IPS-NIHi7 (cell line): ENCODE measurements around the gene FXYD4.
"Not testable (repeated sequence)": the region's sequence is repeated elsewhere in the genome, so short reads cannot be mapped to it uniquely, and the experiment has no call there.

Source experiments
- DNase-seq: peaks from one replicate; pipeline ENCODE4 v3.0.0; 2012; ENCODE audit warnings: mixed read lengths; ENCODE audit errors: extremely low spot score

FXYD4 gene, protein sequence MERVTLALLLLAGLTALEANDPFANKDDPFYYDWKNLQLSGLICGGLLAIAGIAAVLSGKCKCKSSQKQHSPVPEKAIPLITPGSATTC

DNA sequence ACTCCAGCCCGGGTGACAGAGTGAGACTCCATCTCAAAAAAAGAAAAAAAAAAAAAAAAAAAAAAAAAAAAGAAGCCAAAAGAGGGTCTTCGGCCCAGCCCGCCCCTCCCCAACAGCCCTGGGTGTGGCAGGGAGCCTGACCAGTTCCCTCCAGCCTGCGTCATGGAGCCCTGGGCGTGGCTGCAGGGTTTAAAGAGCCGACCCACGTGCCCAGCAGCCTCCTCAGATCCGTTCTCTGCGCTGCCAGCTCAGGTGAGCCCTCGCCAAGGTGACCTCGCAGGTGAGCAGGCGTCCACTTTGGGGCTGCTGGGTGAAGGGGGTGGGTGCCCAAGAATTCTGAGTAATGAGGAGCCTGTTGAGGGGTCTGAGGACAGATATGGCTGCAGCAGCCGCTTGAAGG lies at the start of gene FXYD4:
TSS of gene FXYD4 (plus strand) at position 219 of the 400 bp plus-strand sequence. CDS start 2,111 bp downstream, outside the sequence.
- no peak for DNase-seq

GRCh38 chr10:43322331-43322730 lies 49.1 kb upstream of the FXYD4 start:
- DNase-seq, result no peak

GRCh38 chr10:43322769-43323168 lies 48.7 kb upstream of the FXYD4 start:
- DNase-seq, result peak; percentile 99

DNA sequence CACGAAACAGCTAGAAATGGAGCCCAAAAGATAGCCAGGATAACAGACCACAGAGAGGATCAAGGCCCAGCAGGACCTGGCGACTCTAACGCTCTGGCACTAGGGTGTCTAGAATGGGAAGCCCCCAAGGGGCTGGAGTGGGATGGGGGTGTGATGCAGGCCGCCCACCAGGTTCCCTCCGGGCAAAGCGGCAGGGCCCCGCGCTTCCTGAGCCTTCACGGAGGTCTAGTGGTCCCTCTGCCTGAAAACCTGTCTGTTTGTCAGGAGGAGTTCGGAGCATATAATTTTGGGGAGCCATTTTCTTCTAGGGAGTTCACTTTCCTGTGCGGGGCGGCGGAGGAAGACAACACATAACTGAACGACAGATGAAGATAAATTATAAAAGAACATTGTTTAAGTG lies 48.2 kb upstream of the FXYD4 start:
- DNase-seq, result peak; percentile 31

- no peak for DNase-seq
Measured at GRCh38 chr10:43324876-43325275, 46.6 kb upstream of the FXYD4 start.

GRCh38 chr10:43327171-43327570 lies 44.3 kb upstream of the FXYD4 start:
- no peak for DNase-seq

DNA sequence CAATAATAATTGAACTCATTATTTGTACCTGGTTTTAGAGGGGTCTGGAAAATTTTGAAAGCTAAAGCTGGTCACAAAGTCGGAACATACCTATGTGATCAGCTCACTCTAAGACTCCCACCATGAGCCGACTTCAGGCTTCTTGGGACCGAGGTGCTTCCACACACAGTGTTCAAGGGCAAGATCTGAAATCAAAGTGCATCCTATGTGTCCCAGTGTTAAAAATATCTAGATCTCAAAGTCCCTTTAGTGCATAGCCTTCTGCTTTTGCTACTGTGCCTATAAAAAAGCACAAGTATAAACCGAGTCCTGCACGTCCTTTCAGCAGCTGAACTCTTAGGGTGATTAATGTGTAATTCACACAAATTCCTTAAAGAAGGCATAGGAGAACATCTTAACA lies 43.5 kb upstream of the FXYD4 start:
- no peak for DNase-seq

GRCh38 chr10:43328810-43329209 lies 42.6 kb upstream of the FXYD4 start:
- DNase-seq, result not testable (repeated sequence)

DNA sequence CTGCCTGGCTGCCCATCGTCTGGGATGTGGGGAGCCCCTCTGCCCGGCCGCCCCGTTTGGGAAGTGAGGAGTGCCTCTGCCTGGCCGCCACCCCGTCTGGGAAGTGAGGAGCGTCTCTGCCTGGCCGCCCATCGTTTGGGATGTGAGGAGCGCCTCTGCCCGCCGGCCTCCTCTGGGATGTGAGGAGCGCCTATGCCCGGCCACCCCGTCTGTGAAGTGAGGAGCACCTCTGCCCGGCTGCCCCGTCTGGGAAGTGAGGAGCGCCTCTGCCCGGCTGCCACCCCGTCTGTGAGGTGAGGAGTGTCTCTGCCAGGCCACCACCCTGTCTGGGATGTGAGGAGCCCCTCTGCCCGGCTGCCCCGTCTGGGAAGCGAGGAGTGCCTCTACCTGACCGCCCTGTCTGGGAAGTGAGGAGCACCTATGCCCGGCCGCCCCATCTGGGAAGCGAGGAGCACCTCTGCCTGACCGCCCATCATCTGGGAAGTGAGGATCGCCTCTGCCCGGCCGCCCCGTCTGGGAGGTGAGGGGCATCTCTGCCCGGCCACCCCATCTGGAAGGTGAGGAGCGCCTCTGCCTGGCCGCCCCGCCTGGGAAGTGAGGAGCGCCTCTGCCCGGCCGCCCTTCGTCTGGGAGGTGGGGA lies 42.1 kb upstream of the FXYD4 start:
- DNase-seq, result not testable (repeated sequence)

DNA sequence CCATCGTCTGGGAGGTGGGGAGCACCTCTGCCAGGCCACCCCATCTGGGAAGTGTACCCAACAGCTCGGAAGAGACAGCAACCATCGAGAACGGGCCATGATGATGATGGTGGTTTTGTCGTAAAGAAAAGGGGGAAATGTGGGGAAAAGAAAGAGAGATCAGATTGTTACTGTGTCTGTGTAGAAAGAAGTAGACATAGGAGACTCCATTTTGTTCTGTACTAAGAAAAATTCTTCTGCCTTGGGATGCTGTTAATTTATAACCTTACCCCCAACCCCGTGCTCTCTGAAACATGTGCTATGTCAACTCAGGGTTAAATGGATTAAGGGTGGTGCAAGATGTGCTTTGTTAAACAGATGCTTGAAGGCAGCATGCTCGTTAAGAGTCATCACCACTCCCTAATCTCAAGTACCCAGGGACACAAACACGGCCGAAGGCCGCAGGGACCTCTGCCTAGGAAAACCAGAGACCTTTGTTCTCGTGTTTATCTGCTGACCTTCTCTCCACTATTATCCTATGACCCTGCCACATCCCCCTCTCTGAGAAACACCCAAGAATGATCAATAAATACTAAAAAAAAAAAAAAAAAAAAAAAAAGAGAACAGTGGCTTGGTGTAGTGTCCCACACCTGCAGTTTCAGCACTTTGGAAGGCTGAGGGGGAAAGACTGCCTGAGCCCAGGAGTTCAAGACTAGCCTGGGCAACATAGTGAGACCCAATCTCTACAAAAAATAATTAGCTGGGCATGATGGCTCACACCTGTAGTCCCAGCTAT lies 41.2 kb upstream of the FXYD4 start:
- not testable (repeated sequence) for DNase-seq

GRCh38 chr10:43330824-43331127 lies 40.7 kb upstream of the FXYD4 start:
- DNase-seq, result not testable (repeated sequence)

GRCh38 chr10:43333653-43334052 lies 37.8 kb upstream of the FXYD4 start:
- DNase-seq, result no peak

DNA sequence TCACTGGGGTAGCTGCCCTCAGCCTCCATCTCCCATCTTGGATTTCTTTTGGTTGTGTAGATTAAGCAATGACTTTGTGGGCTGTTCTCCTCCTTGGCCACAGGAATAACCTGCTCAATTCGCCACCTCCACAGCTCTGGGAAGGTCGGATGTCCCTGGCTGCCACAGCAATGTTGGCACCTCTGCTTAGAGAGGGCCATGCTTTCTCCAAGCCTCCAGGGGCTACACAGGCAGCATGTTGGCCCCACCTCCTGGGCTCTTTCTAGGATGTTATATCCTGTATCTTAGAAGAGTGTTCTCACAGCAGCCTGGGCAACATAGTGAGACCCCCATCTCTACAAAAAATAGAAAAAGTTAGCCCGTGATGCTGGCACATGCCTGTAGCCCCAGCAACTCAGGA lies 35.4 kb upstream of the FXYD4 start:
- no peak for DNase-seq

- DNase-seq, result no peak
Measured at GRCh38 chr10:43336641-43337318, 34.7 kb upstream of the FXYD4 start.

DNA sequence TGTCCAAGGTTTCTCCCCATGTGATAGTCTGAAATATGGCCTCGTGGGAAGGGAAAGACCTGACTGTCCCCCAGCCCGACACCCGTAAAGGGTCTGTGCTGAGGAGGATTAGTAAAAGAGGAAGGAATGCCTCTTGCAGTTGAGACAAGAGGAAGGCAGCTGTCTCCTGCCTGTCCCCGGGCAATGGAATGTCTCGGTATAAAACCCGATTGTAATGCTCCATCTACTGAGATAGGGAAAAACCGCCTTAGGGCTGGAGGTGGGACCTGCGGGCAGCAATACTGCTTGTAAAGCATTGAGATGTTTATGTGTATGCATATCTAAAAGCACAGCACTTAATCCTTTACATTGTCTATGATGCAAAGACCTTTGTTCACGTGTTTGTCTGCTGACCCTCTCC lies 33.9 kb upstream of the FXYD4 start:
- not testable (repeated sequence) for DNase-seq

DNA sequence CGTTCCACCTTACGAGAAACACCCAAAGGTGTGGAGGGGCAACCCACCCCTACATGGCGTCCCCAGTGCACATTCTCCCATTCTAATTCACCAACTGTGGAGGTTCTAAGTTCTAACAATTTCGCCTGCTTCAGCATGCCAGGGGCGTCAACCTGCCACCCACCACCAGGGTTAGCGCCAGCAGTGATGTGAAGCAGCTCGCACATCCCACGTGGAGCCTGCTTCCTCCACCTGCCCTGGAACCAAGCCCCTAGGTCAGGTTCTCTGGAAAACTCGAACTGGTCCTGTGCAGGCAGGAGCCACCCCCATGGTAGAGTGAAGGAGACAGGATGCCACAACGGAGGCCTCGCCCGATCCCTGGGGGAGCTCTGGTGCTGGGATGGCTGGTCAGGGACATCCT lies 33.3 kb upstream of the FXYD4 start:
- no peak for DNase-seq

DNA sequence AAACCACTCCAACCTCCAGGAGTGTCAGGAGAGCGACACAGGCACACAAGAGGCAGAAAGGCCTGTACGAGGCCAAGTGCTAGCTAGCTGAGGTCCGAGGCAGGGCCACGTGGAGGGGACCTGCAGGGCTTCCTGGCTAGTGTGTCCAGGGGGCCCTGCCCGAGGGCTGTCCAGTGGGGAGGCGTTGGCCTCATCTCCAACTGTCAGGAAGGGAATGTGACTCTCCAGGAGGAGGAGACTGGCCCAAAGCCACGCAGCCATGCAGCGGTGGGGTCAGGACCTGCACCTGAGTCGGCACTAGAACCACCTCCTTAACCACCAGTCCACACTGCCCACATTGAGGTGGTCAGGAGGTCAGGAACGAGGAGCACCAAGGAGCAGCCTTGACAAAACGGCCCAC lies 32.3 kb upstream of the FXYD4 start:
- DNase-seq, result no peak

GRCh38 chr10:43340101-43340500 lies 31.3 kb upstream of the FXYD4 start:
- no peak for DNase-seq

DNA sequence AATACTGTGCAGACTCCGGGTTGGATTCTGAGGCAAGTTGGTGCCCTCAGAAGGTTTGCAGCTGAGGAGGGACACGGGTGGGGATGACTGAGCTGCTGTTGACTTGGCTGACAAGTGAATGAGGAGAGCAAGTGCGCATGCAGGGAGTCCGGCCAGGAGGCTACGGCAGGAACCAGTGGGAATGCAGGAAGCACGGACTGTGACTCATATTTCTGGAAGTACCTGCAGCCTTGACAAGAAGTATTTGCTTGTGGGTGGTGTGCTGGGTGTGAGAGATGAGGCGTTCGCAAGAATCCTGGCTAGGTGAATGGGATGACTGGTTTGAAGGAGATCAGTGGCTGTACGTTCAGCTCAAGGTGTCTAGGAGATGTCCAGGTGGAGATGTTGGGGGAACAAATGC lies 30.8 kb upstream of the FXYD4 start:
- no peak for DNase-seq

DNA sequence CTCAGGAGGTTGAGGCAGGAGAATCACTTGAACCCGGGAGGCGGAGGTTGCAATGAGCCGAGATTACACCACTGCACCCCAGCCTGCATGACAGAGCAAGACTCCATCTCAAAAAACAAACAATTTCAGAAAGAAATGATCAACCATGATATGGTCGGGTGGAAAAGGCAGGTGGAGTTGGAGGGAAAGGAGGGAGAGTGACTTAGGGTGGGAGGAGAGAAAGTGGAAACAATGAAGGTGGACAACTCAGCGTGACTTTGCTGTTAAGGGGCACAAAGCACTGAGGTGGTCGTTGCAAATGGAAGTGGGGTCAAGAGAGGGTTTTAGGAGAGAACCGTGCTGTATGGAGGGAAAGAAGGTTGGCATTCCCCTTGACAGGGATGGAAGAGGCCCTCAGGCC lies 30.0 kb upstream of the FXYD4 start:
- no peak for DNase-seq

GRCh38 chr10:43342279-43343125 lies 28.9 kb upstream of the FXYD4 start:
- DNase-seq, result no peak

DNA sequence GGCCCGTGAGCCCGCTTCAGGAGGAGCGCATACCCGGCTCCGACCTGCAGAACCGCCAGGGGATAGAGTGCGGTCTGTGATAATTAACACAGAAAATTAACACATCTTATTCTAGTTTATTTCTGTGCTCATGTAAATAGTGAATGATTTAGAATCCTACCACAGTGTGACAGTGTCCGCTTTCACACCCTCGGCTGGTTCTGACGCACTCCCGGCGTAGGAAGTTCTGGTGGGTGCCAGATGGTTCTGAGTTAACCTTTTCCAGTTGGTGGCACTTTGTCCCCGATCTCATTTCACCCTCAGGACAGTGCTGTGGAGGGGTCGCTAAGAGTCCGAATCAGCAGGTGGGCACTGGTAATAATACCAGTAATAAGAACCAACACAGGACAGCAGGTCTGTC lies 28.3 kb upstream of the FXYD4 start:
- no peak for DNase-seq
